ENCODE data around the gene MST1R.
"Not testable (repeated sequence)": the region's sequence is repeated elsewhere in the genome, so short reads cannot be mapped to it uniquely, and the experiment has no call there.

Gene MST1R

GRCh38 chr3:49910409-49911123 is 6.9 kb upstream of the MST1R start:
- DNase-seq, result no peak

- no peak for DNase-seq
Observed at GRCh38 chr3:49908373-49909199, 4.9 kb upstream of the MST1R start.

DNA sequence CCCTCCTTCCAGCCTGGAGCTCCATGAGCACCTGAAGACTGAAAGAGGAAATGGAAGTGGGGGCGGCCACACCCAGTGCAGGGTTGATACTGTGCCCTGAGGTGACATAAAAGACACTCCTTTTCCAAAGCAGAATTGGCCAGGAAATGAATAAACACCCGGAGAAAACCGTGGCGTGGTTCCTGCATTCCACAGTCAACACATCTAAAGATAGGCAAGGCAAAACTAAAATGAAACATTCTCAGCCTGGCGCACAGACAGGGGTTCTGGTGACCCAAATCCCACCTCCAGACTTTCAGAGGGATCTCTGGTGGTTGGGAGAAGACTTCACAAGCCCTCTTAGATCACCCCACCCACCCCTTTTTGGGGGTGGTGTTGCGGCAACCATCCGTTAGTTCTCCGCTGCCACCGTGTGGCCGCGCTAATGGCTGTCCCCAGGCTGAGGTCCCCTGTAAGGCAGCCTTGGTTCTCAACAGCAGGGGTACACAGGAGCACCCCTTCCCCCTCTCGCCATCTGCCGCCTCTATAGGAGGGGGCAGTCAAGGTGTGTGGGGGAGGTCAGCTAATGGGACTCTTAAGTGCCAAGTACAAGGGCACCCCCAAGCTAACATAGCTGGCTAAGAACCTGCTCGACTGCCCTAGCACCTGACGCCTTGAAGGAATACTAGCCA is 2.5 kb upstream of the MST1R start:
- peak; percentile 50 for DNase-seq

GRCh38 chr3:49904448-49904847 is 775 bp upstream of the MST1R start:
- DNase-seq, result not testable (repeated sequence)

GRCh38 chr3:49902511-49903345 is 945 bp downstream of the MST1R start:
- DNase-seq, result no peak

GRCh38 chr3:49901366-49902339 is 2.0 kb downstream of the MST1R start:
- DNase-seq, result no peak

DNA sequence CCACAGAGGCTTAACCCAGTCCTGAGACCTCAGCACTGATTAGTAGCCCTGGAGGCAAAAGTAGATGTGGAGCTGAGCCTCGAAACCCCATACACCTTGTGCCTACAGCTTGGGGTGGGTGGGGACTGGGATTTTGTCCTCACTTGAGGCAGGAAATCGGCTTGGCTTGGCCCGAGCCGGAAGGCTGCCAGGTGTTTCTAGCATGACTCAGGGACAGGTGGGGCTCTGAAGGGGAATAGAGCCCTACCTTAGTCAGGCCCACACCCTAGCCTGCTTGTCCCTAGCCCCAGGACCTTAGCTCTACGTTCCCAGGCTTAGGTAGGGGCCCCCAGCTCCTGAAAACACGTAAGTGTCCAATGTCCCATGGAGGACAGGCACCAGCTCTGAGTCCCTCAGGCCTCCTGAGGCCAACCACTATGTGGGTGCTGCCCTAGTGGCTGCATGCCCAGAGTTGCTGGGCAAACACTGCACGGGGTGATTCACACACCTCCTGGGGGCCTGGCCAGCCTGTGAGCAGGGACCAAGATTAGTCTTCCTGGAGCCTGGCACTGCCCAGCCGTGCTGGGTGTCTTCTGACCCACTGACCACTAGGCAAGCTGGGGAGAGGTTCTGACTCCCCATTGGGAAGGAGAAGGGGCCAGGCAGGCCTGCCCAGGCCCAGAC is 3.1 kb downstream of the MST1R start:
- no peak for DNase-seq

DNA sequence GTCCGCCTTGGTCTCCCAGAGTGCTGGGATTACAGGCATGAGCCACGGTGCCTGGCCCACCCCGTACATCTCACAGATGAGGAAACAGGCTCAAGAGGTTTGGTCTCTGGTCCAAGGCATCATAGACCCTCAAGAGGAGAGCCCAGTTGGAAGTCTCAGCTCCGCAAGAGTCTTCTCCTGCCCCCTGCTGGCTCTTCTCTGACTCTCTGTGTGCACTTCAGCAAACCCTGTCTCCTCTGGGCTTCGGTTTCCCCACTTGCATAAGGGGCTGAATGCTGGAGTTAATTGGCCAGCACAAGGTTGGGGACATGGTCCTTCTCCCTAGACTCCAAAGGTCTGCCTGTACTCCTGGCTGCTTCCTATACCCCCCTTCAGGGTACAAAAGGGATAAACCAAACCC is 3.9 kb downstream of the MST1R start:
- DNase-seq, result peak; percentile 11

GRCh38 chr3:49898991-49899390 is 4.7 kb downstream of the MST1R start:
- DNase-seq, result no peak

DNA sequence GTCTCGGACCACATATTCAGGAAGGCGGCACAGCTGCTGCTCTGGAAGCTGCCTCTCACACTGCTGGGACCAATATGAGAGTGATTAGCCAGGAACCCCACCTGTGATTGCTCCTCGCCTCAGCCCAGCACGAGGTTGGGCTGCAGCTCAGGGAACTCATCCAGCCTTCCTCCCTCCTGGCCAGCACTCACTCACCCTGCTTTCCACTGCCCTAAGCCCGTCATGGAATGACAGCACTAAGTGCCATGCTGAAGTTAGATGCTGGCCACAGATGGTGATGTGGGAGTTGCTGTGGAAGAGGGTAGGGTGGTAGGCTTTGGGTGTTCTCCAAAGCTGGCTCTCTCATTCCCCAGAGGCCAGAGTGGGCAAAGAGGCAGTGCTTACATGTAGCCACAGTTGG is 7.3 kb downstream of the MST1R start:
- DNase-seq, result no peak

GRCh38 chr3:49895791-49896190 is 7.9 kb downstream of the MST1R start:
- DNase-seq, result no peak

DNA sequence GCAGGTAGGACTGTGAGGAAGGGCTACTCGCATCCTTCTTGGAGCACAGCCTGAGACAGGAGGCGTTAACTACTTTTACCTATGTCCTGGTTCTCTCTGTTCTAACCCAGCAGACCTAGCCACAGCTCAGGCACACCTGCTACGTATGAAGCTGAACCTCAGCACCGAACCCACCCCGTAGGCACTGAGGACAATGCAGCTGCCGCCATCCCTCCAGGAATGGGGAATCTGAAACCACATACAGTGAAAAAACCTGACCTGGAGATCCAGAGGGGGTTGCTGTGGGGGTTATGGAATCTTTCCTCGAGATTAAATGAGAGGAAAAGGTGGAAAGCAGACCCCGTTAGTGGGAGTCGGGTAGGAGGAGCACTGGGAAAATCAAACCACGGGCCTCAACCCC is 14.4 kb downstream of the MST1R start:
- DNase-seq, result no peak

GRCh38 chr3:49886922-49887265 is 16.8 kb downstream of the MST1R start:
- no peak for DNase-seq

GRCh38 chr3:49883998-49884397 is 19.7 kb downstream of the MST1R start:
- no peak for DNase-seq

DNA sequence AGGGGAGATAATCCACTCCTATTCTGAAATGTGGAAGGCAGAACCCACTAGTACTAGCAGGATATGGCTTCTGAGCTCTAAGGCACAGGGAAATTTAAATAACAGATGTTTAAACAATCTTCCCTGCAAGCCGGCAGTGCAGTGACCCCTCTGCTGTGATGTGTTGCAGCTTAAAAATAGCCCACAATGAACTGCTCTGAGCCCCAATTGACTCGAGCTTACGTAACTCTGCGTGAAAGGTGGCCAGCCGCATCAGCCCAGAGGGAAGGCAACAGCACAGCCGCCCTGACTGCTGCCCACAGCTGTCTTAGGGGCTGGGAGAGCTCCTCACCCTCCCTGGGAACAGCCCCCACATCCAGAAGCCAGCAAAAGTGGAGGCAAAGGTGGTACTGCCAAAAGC is 21.5 kb downstream of the MST1R start:
- no peak for DNase-seq

DNA sequence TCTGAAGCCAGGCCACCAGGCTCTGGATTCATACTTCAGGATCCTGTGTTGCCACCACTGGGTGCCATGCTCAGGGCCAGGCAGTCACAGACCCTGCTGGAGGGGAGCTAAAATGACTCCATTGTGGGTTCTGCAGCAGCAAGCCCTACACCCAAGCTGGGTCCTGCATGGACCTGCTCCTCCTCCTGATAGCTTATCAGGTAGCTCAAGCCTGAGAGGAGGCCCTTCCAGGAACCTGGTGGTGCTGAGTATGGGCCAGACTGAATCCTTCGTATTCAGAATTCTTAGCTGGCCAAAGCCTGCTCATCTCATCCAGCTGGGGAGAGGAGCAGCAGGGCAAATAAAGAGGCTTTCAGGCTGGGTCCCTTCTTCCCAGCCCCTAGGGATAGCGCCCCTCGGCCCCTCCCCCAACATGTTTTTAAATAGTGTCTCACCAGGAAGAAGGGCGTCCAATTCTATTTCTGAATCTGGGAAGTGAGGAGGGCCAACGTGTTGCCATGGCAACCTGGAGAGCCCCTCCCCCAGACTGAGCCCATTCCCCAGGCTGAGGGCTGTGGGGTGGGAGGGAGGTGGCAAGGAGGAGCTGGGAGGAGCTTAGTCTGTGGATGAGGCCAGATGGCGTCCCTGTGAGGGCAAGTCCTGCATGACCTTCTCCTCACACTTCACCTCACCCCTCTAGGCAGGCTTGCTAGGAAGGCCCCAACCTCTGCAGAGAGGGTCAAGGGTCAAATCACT is 22.9 kb downstream of the MST1R start:
- no peak for DNase-seq

DNA sequence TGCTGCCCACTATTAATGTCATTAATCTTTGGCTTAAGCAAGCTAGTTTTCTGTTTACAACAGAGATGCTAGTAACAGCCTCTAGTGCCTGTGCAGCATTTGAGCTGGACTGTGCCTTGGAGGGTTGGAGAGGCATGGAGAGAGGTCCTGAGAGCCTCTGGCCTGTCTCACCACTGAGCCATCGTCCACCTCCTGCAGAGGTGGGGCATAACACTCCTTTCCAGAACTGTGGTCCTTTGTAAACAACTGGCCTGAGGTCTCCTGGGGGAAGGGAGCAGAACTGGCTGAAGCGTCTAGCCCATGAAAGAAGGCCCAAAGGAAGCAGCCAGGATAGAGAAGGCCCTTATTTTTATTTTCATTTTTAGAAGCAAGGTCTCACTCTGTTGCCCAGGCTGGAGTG is 24.0 kb downstream of the MST1R start:
- DNase-seq, result no peak

DNA sequence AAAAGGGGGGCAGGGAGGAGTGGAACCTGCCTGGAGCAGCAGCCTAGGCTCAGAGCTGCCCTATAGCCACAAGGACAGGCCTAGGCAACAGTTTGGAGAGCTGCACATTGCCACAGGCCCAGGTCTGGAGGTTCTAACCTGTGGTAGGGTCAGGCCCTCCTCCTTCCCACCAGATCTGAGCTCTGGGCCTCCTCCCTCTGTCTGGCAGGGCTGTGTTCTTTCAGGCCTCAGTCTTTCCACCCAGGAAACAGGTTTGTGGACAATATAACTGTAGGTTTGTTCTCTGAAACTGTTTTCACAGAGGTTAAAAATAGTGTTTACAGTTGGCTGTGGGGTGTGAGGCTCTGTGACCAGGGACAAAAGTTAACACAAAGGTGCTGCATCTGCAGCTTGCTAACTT is 25.0 kb downstream of the MST1R start:
- DNase-seq, result no peak

GRCh38 chr3:49877716-49878115 is 26.0 kb downstream of the MST1R start:
- DNase-seq, result no peak

DNA sequence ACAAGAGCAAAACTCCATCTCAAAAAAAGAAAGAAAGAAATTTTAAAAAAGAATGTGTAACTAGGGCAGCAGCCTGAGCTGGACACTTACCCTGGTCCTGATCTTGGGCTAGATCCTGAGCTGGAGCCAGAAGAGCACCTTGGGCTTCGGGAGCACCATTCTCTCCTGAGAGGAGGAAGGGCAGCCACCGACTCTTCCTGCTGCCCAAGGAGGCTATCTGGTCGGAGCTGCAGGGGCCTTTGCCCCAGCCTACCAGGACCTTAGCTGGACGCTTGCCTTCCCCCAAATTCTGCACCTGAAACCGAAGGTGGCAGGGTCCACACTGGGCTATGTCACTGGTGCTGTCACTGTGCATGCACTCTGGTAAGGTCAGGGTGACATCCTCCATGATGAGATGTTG is 27.1 kb downstream of the MST1R start:
- DNase-seq, result no peak

DNA sequence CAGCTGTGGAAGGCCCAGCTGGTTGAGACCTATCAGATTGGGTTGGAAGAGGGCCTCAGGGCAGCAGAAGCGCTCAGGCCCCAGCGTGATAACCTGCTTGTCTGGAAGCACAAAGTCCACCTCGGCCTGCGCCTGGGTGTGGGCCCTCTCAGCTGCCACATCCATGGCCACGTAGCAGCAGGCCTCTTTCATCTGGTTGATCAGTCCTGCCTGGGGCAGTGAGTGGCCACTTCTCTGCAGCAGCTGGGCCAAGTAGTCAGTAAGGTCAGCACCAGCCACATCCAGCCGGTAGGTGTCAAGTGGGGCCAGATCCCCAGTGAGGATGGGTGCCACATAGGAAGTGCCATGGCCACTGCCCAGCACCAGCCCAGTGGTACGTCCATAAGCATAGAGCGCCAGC is 30.1 kb downstream of the MST1R start:
- no peak for DNase-seq

Measured in activated CD4-positive, alpha-beta T cell treated with anti-CD3 and anti-CD28 coated beads, Interleukin-2, Interleukin-6, amounts not matched to agents 100 ng/mL and 50 ng/mL, durations not matched to agents 16 hours and 8 hours (primary cell).